ENCODE measurements around the gene EFNB3.

Gene EFNB3

GRCh38 chr17:7697828-7698588, 7.0 kb upstream of the EFNB3 start:
- in situ Hi-C loops (cut with MboI; ENCODE audit: low sequenced_read_pairs): no loop called here

- in situ Hi-C loops (cut with MboI; ENCODE audit: low sequenced_read_pairs): no loop called here
Measured at GRCh38 chr17:7700510-7700909, 4.5 kb upstream of the EFNB3 start.

GRCh38 chr17:7701681-7702080, 3.3 kb upstream of the EFNB3 start:
- in situ Hi-C loops (cut with MboI; ENCODE audit: low sequenced_read_pairs): no loop called here

GRCh38 chr17:7702776-7703175, 2.2 kb upstream of the EFNB3 start:
- in situ Hi-C loops (cut with MboI; ENCODE audit: low sequenced_read_pairs): no loop called here

GRCh38 chr17:7703584-7704479, 1.2 kb upstream of the EFNB3 start:
- in situ Hi-C loops (cut with MboI; ENCODE audit: low sequenced_read_pairs): no loop called here

GRCh38 chr17:7705269-7706255, 560 bp downstream of the EFNB3 start:
- in situ Hi-C loops (cut with MboI; ENCODE audit: low sequenced_read_pairs): no loop called here

- in situ Hi-C loops (cut with MboI; ENCODE audit: low sequenced_read_pairs): no loop called here
Measured at GRCh38 chr17:7706631-7707354, 1.8 kb downstream of the EFNB3 start.

- in situ Hi-C loops (cut with MboI; ENCODE audit: low sequenced_read_pairs): no loop called here
Measured at GRCh38 chr17:7707446-7707845, 2.4 kb downstream of the EFNB3 start.

GRCh38 chr17:7707858-7708750, 3.1 kb downstream of the EFNB3 start:
- in situ Hi-C loops (cut with MboI; ENCODE audit: low sequenced_read_pairs): no loop called here

- in situ Hi-C loops (cut with MboI; ENCODE audit: low sequenced_read_pairs): no loop called here
Measured at GRCh38 chr17:7709031-7709430, 4.0 kb downstream of the EFNB3 start.

GRCh38 chr17:7710301-7710700, 5.3 kb downstream of the EFNB3 start:
- in situ Hi-C loops (cut with MboI; ENCODE audit: low sequenced_read_pairs): no loop called here

- in situ Hi-C loops (cut with MboI; ENCODE audit: low sequenced_read_pairs): no loop called here
Measured at GRCh38 chr17:7711051-7711755, 6.2 kb downstream of the EFNB3 start.

GRCh38 chr17:7712111-7712771, 7.2 kb downstream of the EFNB3 start:
- in situ Hi-C loops (cut with MboI; ENCODE audit: low sequenced_read_pairs): no loop called here

GRCh38 chr17:7713782-7714181, 8.8 kb downstream of the EFNB3 start:
- in situ Hi-C loops (cut with MboI; ENCODE audit: low sequenced_read_pairs): no loop called here

- in situ Hi-C loops (cut with MboI; ENCODE audit: low sequenced_read_pairs): no loop called here
Measured at GRCh38 chr17:7714721-7715594, 10.0 kb downstream of the EFNB3 start.

- in situ Hi-C loops (cut with MboI; ENCODE audit: low sequenced_read_pairs): no loop called here
Measured at GRCh38 chr17:7715936-7716886, 11.2 kb downstream of the EFNB3 start.

All from hTERT RPE-1 (cell line).